Esophagus muscularis mucosa (tissue), 4 donors: ENCODE results near the gene CCT7. TPM values are rescaled to one million over a fixed set of nuclear protein-coding genes. Genes with fewer than 3 reads are reported as not detected.

Experiments
- DNase-seq: peaks from one replicate; pipeline ENCODE4 v3.0.0-alpha.2; 2017; ENCODE audit errors: extremely low spot score
- H3K27ac ChIP-seq, 4 donors: fragments of 200-600 bp; sonication (generic); replicated peaks in 1 of 4; 1 replicate in 3 of 4; 2 replicates in 1 of 4; pipeline ENCODE4 v1.5.1; 2016 to 2019; ENCODE audit warnings: mild to moderate bottlenecking in 1 of 4
- H3K27me3 ChIP-seq, 4 donors: fragments of 200-600 bp; sonication (generic); one replicate each; pipeline versions ENCODE4 v1.5.1 to v1.6.0; 2016 to 2019
- H3K36me3 ChIP-seq, 4 donors: fragments of 200-600 bp; sonication (generic); one replicate each; pipeline ENCODE4 v1.5.1; 2016 to 2019
- H3K4me1 ChIP-seq, 4 donors: fragments of 200-600 bp; sonication (generic); one replicate each; pipeline ENCODE4 v1.5.1; 2016 to 2019
- H3K4me3 ChIP-seq, 4 donors: fragments of 200-600 bp; sonication (generic); 1 replicate in 2 of 4; 2 replicates in 2 of 4; pipeline ENCODE4 v1.5.1; 2016 to 2019; ENCODE audit warnings: mild to moderate bottlenecking in 4 of 4, moderate library complexity in 1 of 4
- H3K9me3 ChIP-seq, 4 donors: fragments of 200-600 bp; sonication (generic); 1 replicate in 3 of 4; 2 replicates in 1 of 4; pipeline ENCODE4 v1.5.1; 2016 to 2019
- CTCF ChIP-seq, 3 experiments: fragments of 200-600 bp in 2 of 3; fragments of 450-650 bp in 1 of 3; sonication (generic) in 2 of 3; IDR thresholded peaks; one replicate each; pipeline ENCODE4 v1.5.1; 2017 to 2019; ENCODE audit warnings: antibody characterized with exemption in 3 of 3, mild to moderate bottlenecking in 2 of 3, moderate library complexity in 1 of 3
- EP300 ChIP-seq: sonication (generic); formaldehyde crosslinking; IDR thresholded peaks from one replicate; pipeline ENCODE4 v1.6.1; 2017; ENCODE audit warnings: antibody characterized with exemption
- POLR2A ChIP-seq: fragments of 450-650 bp; IDR thresholded peaks from one replicate; pipeline ENCODE4 v1.6.1; 2017; ENCODE audit warnings: antibody characterized with exemption, moderate library complexity, mild to moderate bottlenecking, low read depth
- POLR2AphosphoS5 ChIP-seq, 2 donors: sonication (generic); formaldehyde crosslinking; IDR thresholded peaks; one replicate each; pipeline ENCODE4 v1.6.1; 2017; ENCODE audit warnings: antibody characterized with exemption in 2 of 2
- WGBS: methylation state at CpG from one replicate; pipeline ENCODE4 v1.1.5; 2018; 5-methylcytosine and 5-hydroxymethylcytosine counted together
- intact Hi-C: fragments of 100-400 bp; cut with DNase I; formaldehyde crosslinking; loops from one replicate; pipeline ENCODE4 v1.15.1; 2023
- total RNA-seq, 4 donors: library from RNA; depleted of rRNA; stranded (reverse); fragments of >200 nt; gene quantifications; one replicate each; pipeline versions ENCODE4 v1.1.0 to v1.2.1, GENCODE V29; 2016

CCT7 gene
- total RNA-seq, 4 donors from 2014 or later = 193 to 244 (median 222) TPM

- peaks cover 7 to 14% (median 13%) of the 10 kb centered on the region in 4 donors for H3K4me1 ChIP-seq
Measured at GRCh38 chr2:73267008-73267407, 32.9 kb downstream of the CCT7 start.

GRCh38 chr2:73268366-73268829 is 34.3 kb downstream of the CCT7 start:
- 23% methylated on average over 14 of the region's 14 CpGs for WGBS
- peaks cover 4 to 75% (median 20%) of the 10 kb centered on the region in 4 donors for H3K27me3 ChIP-seq
- intact Hi-C loops = loop anchor here (10.0 kb wide), 1 partner anchor 116 kb away; the partner anchor contains the start of gene ALMS1
- H3K4me3 ChIP-seq = peak overlapping the region; percentile 16 to 46 (median 30)
- H3K4me1 ChIP-seq = peaks cover 7 to 14% (median 13%) of the 10 kb centered on the region in 4 donors
- H3K27ac ChIP-seq = no peak overlapping the region
- peaks cover 0 to under 1% (median 0%) of the 10 kb centered on the region in 4 donors for H3K9me3 ChIP-seq
- H3K36me3 ChIP-seq = peaks cover 0 to under 1% (median 0%) of the 10 kb centered on the region in 4 donors
- TF ChIP-seq POLR2AphosphoS5 (IDR thresholded peaks at IDR 0.05) (no peak), EP300 (no peak), CTCF (IDR thresholded peaks at IDR 0.05) (no peak), POLR2A (no peak)
- DNase-seq = no peak

More at GRCh38 chr2:73267008-73267407, 32.9 kb downstream of the CCT7 start:
- intact Hi-C loops = loop anchor here (10.0 kb wide), 1 partner anchor 118 kb away; the partner anchor contains the start of gene ALMS1
- Histone ChIP-seq H3K27me3 (peaks cover 4 to 70% (median 20%) of the 10 kb centered on the region in 4 donors), H3K36me3 (peaks cover 0 to 3% (median 0%) of the 10 kb centered on the region in 4 donors), H3K4me3 (no peak overlapping the region), H3K9me3 (no peaks in the 10 kb centered on the region), H3K27ac (no peak overlapping the region)
- DNase-seq = no peak
- WGBS = 94% methylated on average over 4 of the region's 4 CpGs
- no peak for TF ChIP-seq POLR2AphosphoS5 (IDR thresholded peaks at IDR 0.05)
- no peak for TF ChIP-seq CTCF (IDR thresholded peaks at IDR 0.05)
- TF ChIP-seq POLR2A = no peak
- no peak for TF ChIP-seq EP300

- Histone ChIP-seq H3K9me3 (peaks cover 0 to 7% (median 2%) of the 10 kb centered on the region in 4 donors), H3K27ac (no peak overlapping the region), H3K27me3 (peaks cover 4 to 75% (median 20%) of the 10 kb centered on the region in 4 donors), H3K4me1 (peaks cover 7 to 14% (median 13%) of the 10 kb centered on the region in 4 donors), H3K36me3 (peaks cover 0 to 3% (median 0%) of the 10 kb centered on the region in 4 donors), H3K4me3 (peak overlapping the region; percentile 16 to 46 (median 30))
- 18% methylated on average over 14 of the region's 113 CpGs for WGBS
- intact Hi-C loops = loop anchor here (10.0 kb wide), 1 partner anchor 116 kb away; the partner anchor contains the start of gene ALMS1
- TF ChIP-seq POLR2A (no peak), CTCF (IDR thresholded peaks at IDR 0.05) (no peak)
- no peak for DNase-seq
Measured at GRCh38 chr2:73268830-73269685, 35.0 kb downstream of the CCT7 start.

- WGBS = 48% methylated on average over 9 of the region's 22 CpGs
- DNase-seq = no peak
- Histone ChIP-seq H3K27ac (no peak overlapping the region), H3K4me1 (peaks cover 7 to 14% (median 13%) of the 10 kb centered on the region in 4 donors), H3K9me3 (peaks cover 0 to 8% (median 3%) of the 10 kb centered on the region in 4 donors), H3K36me3 (peaks cover 0 to 3% (median 0%) of the 10 kb centered on the region in 4 donors), H3K27me3 (peaks cover 4 to 74% (median 20%) of the 10 kb centered on the region in 4 donors), H3K4me3 (peak overlapping the region in 3 of 4 donors; percentile 16 to 46 (median 32))
- intact Hi-C loops = loop anchor here (10.0 kb wide), 1 partner anchor 115 kb away; the partner anchor contains the start of gene ALMS1
- TF ChIP-seq POLR2A = no peak
- no peak for TF ChIP-seq EP300
- no peak for TF ChIP-seq CTCF (IDR thresholded peaks at IDR 0.05)
- no peak for TF ChIP-seq POLR2AphosphoS5 (IDR thresholded peaks at IDR 0.05)
Measured at GRCh38 chr2:73269686-73270465, 35.8 kb downstream of the CCT7 start.
